Common myeloid progenitor, CD34-positive (primary cell): ENCODE results near the gene CAPRIN1.

Experiments used
- CTCF ChIA-PET: fragments of 350-600 bp; sonication (Branson Sonifier 250); formaldehyde crosslinking; loops from one replicate; lab custom pipeline; 2021; ENCODE audit warnings: antibody characterized with exemption; lab: Charles Lee
- POLR2A ChIA-PET: fragments of 350-600 bp; sonication (Branson Sonifier 250); formaldehyde crosslinking; loops from one replicate; lab custom pipeline; 2021; ENCODE audit warnings: antibody characterized with exemption; lab: Charles Lee
- DNase-seq, 3 donors: peaks; one replicate each; pipeline versions ENCODE4 v3.0.0 to v3.0.0-alpha.2; 2013
- H3K27ac ChIP-seq, 2 experiments: 1 replicate in 1 of 2; 2 replicates in 1 of 2; pipeline ENCODE4 v1.7.0; 2013; ENCODE audit warnings: inconsistent platforms in 2 of 2, low read length in 2 of 2, mild to moderate bottlenecking in 2 of 2, low read depth in 1 of 2, moderate library complexity in 1 of 2; ENCODE audit not compliant: severe bottlenecking in 2 of 2, insufficient read depth in 1 of 2, poor library complexity in 1 of 2
- H3K27me3 ChIP-seq, 5 experiments: replicated peaks in 2 of 5; 1 replicate in 3 of 5; 2 replicates in 2 of 5; pipeline versions ENCODE4 v1.6.1 to v1.7.0; 2013; ENCODE audit warnings: low read length in 4 of 5, mild to moderate bottlenecking in 2 of 5, moderate library complexity in 2 of 5, inconsistent platforms in 1 of 5; ENCODE audit not compliant: insufficient read depth in 5 of 5, control insufficient read depth in 4 of 5
- H3K36me3 ChIP-seq, 4 experiments: 1 replicate in 2 of 4; 2 replicates in 2 of 4; pipeline versions ENCODE4 v1.6.1 to v1.7.0; 2013; ENCODE audit warnings: low read length in 3 of 4, control low read depth in 1 of 4, mild to moderate bottlenecking in 1 of 4; ENCODE audit not compliant: control insufficient read depth in 4 of 4, insufficient read depth in 4 of 4
- H3K4me1 ChIP-seq, 4 experiments: 1 replicate in 3 of 4; 2 replicates in 1 of 4; pipeline versions ENCODE4 v1.6.1 to v1.7.1; 2013; ENCODE audit warnings: low read length in 3 of 4, mild to moderate bottlenecking in 3 of 4, control low read depth in 1 of 4, inconsistent platforms in 1 of 4, moderate library complexity in 1 of 4; ENCODE audit not compliant: control insufficient read depth in 4 of 4, insufficient read depth in 4 of 4; ENCODE audit errors: control extremely low read depth in 1 of 4
- H3K4me3 ChIP-seq, 7 experiments: 1 replicate in 4 of 7; 2 replicates in 3 of 7; pipeline versions ENCODE4 v1.5.1 to v1.7.0; 2013; ENCODE audit warnings: mild to moderate bottlenecking in 7 of 7, low read length in 6 of 7, moderate library complexity in 6 of 7, inconsistent platforms in 2 of 7, low read depth in 2 of 7, control low read depth in 1 of 7; ENCODE audit not compliant: insufficient read depth in 4 of 7, control insufficient read depth in 1 of 7; ENCODE audit errors: extremely low read depth in 1 of 7
- H3K9me3 ChIP-seq, 5 experiments: 1 replicate in 4 of 5; 2 replicates in 1 of 5; pipeline versions ENCODE4 v1.6.1 to v1.7.1; 2013; ENCODE audit warnings: low read length in 4 of 5, mild to moderate bottlenecking in 2 of 5, inconsistent platforms in 1 of 5, low read depth in 1 of 5, moderate library complexity in 1 of 5; ENCODE audit not compliant: control insufficient read depth in 4 of 5, insufficient read depth in 2 of 5; ENCODE audit errors: control extremely low read depth in 1 of 5
- WGBS: methylation state at CpG from one replicate; pipeline ENCODE4 v1.1.5; 2013; ENCODE audit not compliant: insufficient coverage; 5-methylcytosine and 5-hydroxymethylcytosine counted together

Gene CAPRIN1

GRCh38 chr11:34124885-34125668 lies 73.5 kb downstream of the CAPRIN1 start:
- DNase-seq: no peak
- peaks cover 0 to 6% (median 2%) of the 10 kb centered on the region in 5 experiments for H3K9me3 ChIP-seq
- no peak overlapping the region for H3K4me3 ChIP-seq
- ChIA-PET POLR2A (no interaction called here), CTCF (no interaction called here)
- WGBS: 88% methylated on average over 1 of the region's 4 CpGs
- H3K27me3 ChIP-seq: no peaks in the 10 kb centered on the region
- H3K27ac ChIP-seq: no peak overlapping the region
- no peaks in the 10 kb centered on the region for H3K4me1 ChIP-seq
- peaks cover 23 to 89% (median 63%) of the 10 kb centered on the region in 4 experiments for H3K36me3 ChIP-seq

DNA sequence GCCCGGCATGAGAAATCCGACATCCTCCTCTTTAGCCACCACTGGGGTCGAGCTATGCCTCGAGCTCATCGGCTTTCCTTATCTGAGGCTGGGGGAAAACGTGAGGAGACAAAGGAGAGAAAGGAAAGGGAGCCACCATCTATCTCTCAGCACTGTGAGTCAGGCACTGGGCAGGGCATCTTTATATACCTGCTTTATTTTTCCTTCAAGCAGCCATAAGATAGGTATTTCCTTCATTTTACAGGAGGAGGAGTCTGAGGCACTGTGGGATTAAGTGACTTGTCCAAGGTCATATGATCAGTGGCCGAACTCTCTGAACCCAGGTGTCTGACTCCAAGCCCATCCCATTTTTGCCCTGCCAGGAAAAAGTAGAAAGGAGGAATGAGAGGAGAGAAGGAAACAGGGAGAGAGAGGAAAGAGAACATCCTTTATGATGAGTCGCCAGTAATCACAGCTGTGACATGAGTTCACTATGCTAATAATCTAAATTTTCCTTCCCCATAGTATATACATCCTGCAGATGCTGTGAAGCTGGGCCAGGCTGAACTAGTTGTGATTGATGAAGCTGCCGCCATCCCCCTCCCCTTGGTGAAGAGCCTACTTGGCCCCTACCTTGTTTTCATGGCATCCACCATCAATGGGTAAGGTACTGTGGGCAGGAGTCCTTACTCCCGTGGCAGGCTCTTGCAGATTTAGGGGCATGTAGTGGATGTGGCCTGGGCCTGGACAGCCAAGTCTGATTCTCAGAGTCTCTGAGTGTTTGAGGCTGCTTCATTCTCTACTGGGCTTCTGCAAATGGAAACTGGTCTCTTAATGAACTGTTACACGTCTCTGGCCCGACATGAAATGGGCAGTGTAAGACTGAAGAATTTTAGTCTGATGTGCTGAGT lies 75.7 kb downstream of the CAPRIN1 start:
- Histone ChIP-seq H3K4me3 (no peak overlapping the region), H3K4me1 (no peaks in the 10 kb centered on the region), H3K36me3 (peaks cover 24 to 88% (median 66%) of the 10 kb centered on the region in 4 experiments), H3K27ac (no peak overlapping the region), H3K9me3 (peaks cover 0 to 6% (median 2%) of the 10 kb centered on the region in 5 experiments), H3K27me3 (no peaks in the 10 kb centered on the region)
- ChIA-PET POLR2A (no interaction called here), CTCF (interaction anchor here (1.4 kb wide), 2 partner anchors 9 to 16 kb away, joined by 3 read pairs; no protein-coding TSS in a partner anchor)
- WGBS: 100% methylated on average over 3 of the region's 12 CpGs
- DNase-seq: no peak

GRCh38 chr11:34128824-34129223 lies 77.3 kb downstream of the CAPRIN1 start:
- no peaks in the 10 kb centered on the region for H3K27me3 ChIP-seq
- ChIA-PET POLR2A (no interaction called here), CTCF (interaction anchor here (1.4 kb wide), 1 partner anchor 14 kb away, joined by 3 read pairs; no protein-coding TSS in a partner anchor)
- H3K36me3 ChIP-seq: peaks cover 22 to 88% (median 66%) of the 10 kb centered on the region in 4 experiments
- no peak for DNase-seq
- no peaks in the 10 kb centered on the region for H3K4me1 ChIP-seq
- peaks cover 0 to 6% (median 2%) of the 10 kb centered on the region in 5 experiments for H3K9me3 ChIP-seq
- no peak overlapping the region for H3K4me3 ChIP-seq
- WGBS: 100% methylated on average over 3 of the region's 3 CpGs
- H3K27ac ChIP-seq: no peak overlapping the region

- ChIA-PET POLR2A (no interaction called here), CTCF (interaction anchor here (0.7 to 1.2 kb wide), 4 partner anchors 21 to 327 kb away, joined by 3 to 4 read pairs (median 3); no protein-coding TSS in a partner anchor)
- H3K4me1 ChIP-seq: no peaks in the 10 kb centered on the region
- H3K9me3 ChIP-seq: peaks cover 0 to 6% (median 2%) of the 10 kb centered on the region in 5 experiments
- H3K36me3 ChIP-seq: peaks cover 28 to 89% (median 66%) of the 10 kb centered on the region in 4 experiments
- DNase-seq: no peak
- H3K4me3 ChIP-seq: no peak overlapping the region
- 94% methylated on average over 4 of the region's 4 CpGs for WGBS
- H3K27me3 ChIP-seq: no peaks in the 10 kb centered on the region
- no peak overlapping the region for H3K27ac ChIP-seq
Measured at GRCh38 chr11:34132261-34132965, 80.9 kb downstream of the CAPRIN1 start.

DNA sequence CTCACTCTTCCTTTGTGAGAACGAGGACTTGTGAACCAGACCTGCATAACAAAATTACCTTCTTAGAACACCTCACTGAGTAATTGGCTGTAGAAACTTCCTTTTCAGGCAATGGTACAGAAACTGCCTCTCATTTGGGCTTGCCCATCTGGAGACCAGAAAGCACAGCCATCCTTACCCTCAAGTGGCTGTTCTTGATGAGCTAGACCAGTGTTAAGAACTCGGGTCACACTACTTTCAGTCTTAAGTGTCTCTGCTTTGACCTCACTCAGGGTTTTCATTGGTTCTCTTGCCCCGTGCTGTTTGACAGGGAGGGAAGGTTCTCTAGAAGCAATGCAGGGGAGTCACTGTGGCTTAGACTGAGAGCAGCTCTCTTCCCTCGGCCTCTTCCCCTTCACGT lies 83.2 kb downstream of the CAPRIN1 start:
- peaks cover 25 to 92% (median 71%) of the 10 kb centered on the region in 4 experiments for H3K36me3 ChIP-seq
- no peak overlapping the region for H3K27ac ChIP-seq
- ChIA-PET POLR2A (no interaction called here), CTCF (no interaction called here)
- no peaks in the 10 kb centered on the region for H3K4me1 ChIP-seq
- no peak overlapping the region for H3K4me3 ChIP-seq
- H3K9me3 ChIP-seq: no peaks in the 10 kb centered on the region
- WGBS: 100% methylated on average over 3 of the region's 5 CpGs
- DNase-seq: no peak
- H3K27me3 ChIP-seq: no peaks in the 10 kb centered on the region

- no peak for DNase-seq
- Histone ChIP-seq H3K27ac (no peak overlapping the region), H3K27me3 (no peaks in the 10 kb centered on the region), H3K4me1 (no peaks in the 10 kb centered on the region), H3K9me3 (no peaks in the 10 kb centered on the region), H3K4me3 (no peak overlapping the region), H3K36me3 (peaks cover 25 to 95% (median 72%) of the 10 kb centered on the region in 4 experiments)
- CTCF ChIA-PET: interaction anchor here (0.9 to 1.0 kb wide), 2 partner anchors 8 to 41 kb away, joined by 3 read pairs; no protein-coding TSS in a partner anchor
- 100% methylated on average over 3 of the region's 3 CpGs for WGBS
- POLR2A ChIA-PET: no interaction called here
Measured at GRCh38 chr11:34135439-34135838, 83.9 kb downstream of the CAPRIN1 start.
